T-cell (primary cell): ENCODE data around the gene TPSG1. TPM values are rescaled to one million over a fixed set of nuclear protein-coding genes. Genes with fewer than 3 reads are reported as not detected.

Experiments used
- ATAC-seq, 4 experiments: fragments of 200-7000 bp in 3 of 4; fragments of 150-1000 bp in 1 of 4; cut with Tn5 transposase; replicated peaks in 1 of 4; 1 replicate in 3 of 4; 2 replicates in 1 of 4; pipeline ENCODE4 v1.10.0; 2021; ENCODE audit warnings: moderate library complexity in 3 of 4, mild to moderate bottlenecking in 2 of 4, moderate number of reproducible peaks in 1 of 4
- CTCF ChIA-PET, 2 donors: fragments of 300-600 bp; sonication (Branson Sonifier 250); formaldehyde crosslinking; loops; one replicate each; lab custom pipeline; 2022; ENCODE audit warnings: antibody characterized with exemption in 2 of 2; lab: Charles Lee
- POLR2A ChIA-PET, 2 donors: fragments of 300-600 bp; sonication (Branson Sonifier 250); formaldehyde crosslinking; loops; one replicate each; lab custom pipeline; 2022; ENCODE audit warnings: antibody characterized with exemption in 2 of 2; lab: Charles Lee
- DNase-seq, 35 experiments: peaks; one replicate each; pipeline versions ENCODE4 v3.0.0 to v3.0.0-alpha.2; 2013 to 2023
- H3K27ac ChIP-seq: one replicate; pipeline ENCODE4 v1.5.1; 2013; ENCODE audit warnings: low read length
- H3K27me3 ChIP-seq, 2 experiments: replicated peaks in 1 of 2; 1 replicate in 1 of 2; 2 replicates in 1 of 2; pipeline versions ENCODE4 v1.6.1 to v1.7.0; 2013; ENCODE audit warnings: low read length in 1 of 2, mixed read lengths in 1 of 2; ENCODE audit not compliant: control insufficient read depth in 2 of 2, insufficient read depth in 2 of 2; ENCODE audit errors: extremely low read depth in 1 of 2
- H3K36me3 ChIP-seq, 2 donors: 1 replicate in 1 of 2; 2 replicates in 1 of 2; pipeline versions ENCODE4 v1.6.1 to v1.7.0; 2013; ENCODE audit warnings: low read length in 1 of 2; ENCODE audit not compliant: control insufficient read depth in 2 of 2, insufficient read depth in 1 of 2; ENCODE audit errors: extremely low read depth in 1 of 2
- H3K4me1 ChIP-seq, 2 experiments: 1 replicate in 1 of 2; 2 replicates in 1 of 2; pipeline versions ENCODE4 v1.6.1 to v1.7.0; 2013; ENCODE audit warnings: low read length in 2 of 2, mixed read lengths in 1 of 2; ENCODE audit not compliant: insufficient read depth in 2 of 2, control insufficient read depth in 1 of 2; ENCODE audit errors: extremely low read depth in 1 of 2
- H3K4me3 ChIP-seq, 2 donors: 1 replicate in 1 of 2; 2 replicates in 1 of 2; pipeline versions ENCODE4 v1.5.1 to v1.7.0; 2013; ENCODE audit warnings: mild to moderate bottlenecking in 2 of 2, low read length in 1 of 2, moderate library complexity in 1 of 2; ENCODE audit not compliant: control insufficient read depth in 1 of 2; ENCODE audit errors: extremely low read depth in 1 of 2
- H3K9me3 ChIP-seq: 2 replicates; pipeline ENCODE4 v1.7.0; 2013
- H3K27ac Mint-ChIP-seq, 2 donors: one replicate each; pipeline ENCODE4 v1.8.0; 2020 to 2021; ENCODE audit warnings: mild to moderate bottlenecking in 2 of 2, mixed read lengths in 2 of 2
- H3K27me3 Mint-ChIP-seq, 2 donors: one replicate each; pipeline ENCODE4 v1.8.0; 2021 to 2022; ENCODE audit warnings: mixed read lengths in 2 of 2
- H3K36me3 Mint-ChIP-seq: one replicate; pipeline ENCODE4 v1.8.0; 2021; ENCODE audit warnings: mixed read lengths
- H3K4me1 Mint-ChIP-seq, 3 donors: one replicate each; pipeline ENCODE4 v1.8.0; 2020 to 2022; ENCODE audit warnings: mixed read lengths in 3 of 3, mild to moderate bottlenecking in 1 of 3
- H3K4me3 Mint-ChIP-seq, 3 donors: one replicate each; pipeline ENCODE4 v1.8.0; 2020 to 2022; ENCODE audit warnings: mild to moderate bottlenecking in 3 of 3, mixed read lengths in 3 of 3, moderate library complexity in 3 of 3
- H3K9me3 Mint-ChIP-seq, 3 donors: one replicate each; pipeline ENCODE4 v1.8.0; 2020 to 2022; ENCODE audit warnings: mixed read lengths in 3 of 3
- WGBS: methylation state at CpG from one replicate; pipeline ENCODE4 v1.1.5; 2013; ENCODE audit warnings: missing lambda C conversion rate; ENCODE audit not compliant: insufficient coverage; 5-methylcytosine and 5-hydroxymethylcytosine counted together
- total RNA-seq, 35 experiments: library from RNA in 6 of 35; stranded (reverse) in 6 of 35; fragments of 120-200 nt in 1 of 35; gene quantifications; one replicate each; pipeline versions ENCODE4 v1.2.1 to v1.2.4 and lab custom pipeline; 2013 to 2026

Gene TPSG1
- total RNA-seq, 5 donors from 2014 or later (not counting 1 experiment from before 2014, with no cell fraction given): not detected

GRCh38 chr16:1212616-1213194, 12.4 kb downstream of the TPSG1 start:
- Histone ChIP-seq H3K4me3 (no peak overlapping the region), H3K9me3 (no peaks in the 10 kb centered on the region), H3K27ac (no peak overlapping the region), H3K36me3 (no peaks in the 10 kb centered on the region), H3K4me1 (peaks cover 0 to 16% of the 10 kb centered on the region in 2 experiments), H3K27me3 (peaks cover 0 to 10% of the 10 kb centered on the region in 2 experiments)
- Mint-ChIP-seq H3K36me3 (no peaks in the 10 kb centered on the region), H3K4me1 (peaks cover 0 to 7% (median 2%) of the 10 kb centered on the region in 3 donors), H3K4me3 (no peak overlapping the region), H3K27ac (no peak overlapping the region), H3K27me3 (no peaks in the 10 kb centered on the region), H3K9me3 (no peaks in the 10 kb centered on the region)
- WGBS: 90% methylated on average over 38 of the region's 40 CpGs
- POLR2A ChIA-PET: no interaction called here
- DNase-seq: no peak
- ATAC-seq: no peak
- CTCF ChIA-PET: no interaction called here

- Histone ChIP-seq H3K27me3 (peaks cover 0 to 10% of the 10 kb centered on the region in 2 experiments), H3K27ac (no peak overlapping the region), H3K4me3 (no peak overlapping the region), H3K9me3 (no peaks in the 10 kb centered on the region), H3K4me1 (peaks cover 0 to 20% of the 10 kb centered on the region in 2 experiments), H3K36me3 (no peaks in the 10 kb centered on the region)
- peaks cover 0 to 7% (median 2%) of the 10 kb centered on the region in 3 donors for H3K4me1 Mint-ChIP-seq
- no peak overlapping the region for H3K4me3 Mint-ChIP-seq
- no peaks in the 10 kb centered on the region for H3K36me3 Mint-ChIP-seq
- no peak overlapping the region for H3K27ac Mint-ChIP-seq
- DNase-seq: no peak
- no peak for ATAC-seq
- H3K9me3 Mint-ChIP-seq: no peaks in the 10 kb centered on the region
- POLR2A ChIA-PET: no interaction called here
- H3K27me3 Mint-ChIP-seq: no peaks in the 10 kb centered on the region
- WGBS: 84% methylated on average over 56 of the region's 65 CpGs
- CTCF ChIA-PET: no interaction called here
Observed at GRCh38 chr16:1211451-1212268, 13.4 kb downstream of the TPSG1 start.

GRCh38 chr16:1210461-1210860, 14.6 kb downstream of the TPSG1 start:
- Mint-ChIP-seq H3K27ac (no peak overlapping the region), H3K4me3 (no peak overlapping the region), H3K9me3 (no peaks in the 10 kb centered on the region), H3K36me3 (no peaks in the 10 kb centered on the region), H3K27me3 (no peaks in the 10 kb centered on the region), H3K4me1 (peaks cover 0 to 7% (median 2%) of the 10 kb centered on the region in 3 donors)
- 93% methylated on average over 11 of the region's 23 CpGs for WGBS
- ChIA-PET CTCF (no interaction called here), POLR2A (no interaction called here)
- ATAC-seq (no peak), DNase-seq (no peak)
- H3K36me3 ChIP-seq: no peaks in the 10 kb centered on the region
- peaks cover 0 to 20% of the 10 kb centered on the region in 2 experiments for H3K4me1 ChIP-seq
- no peak overlapping the region for H3K27ac ChIP-seq
- H3K9me3 ChIP-seq: no peaks in the 10 kb centered on the region
- peaks cover 0 to 7% of the 10 kb centered on the region in 2 experiments for H3K27me3 ChIP-seq
- no peak overlapping the region for H3K4me3 ChIP-seq

GRCh38 chr16:1209081-1209480, 16.0 kb downstream of the TPSG1 start:
- H3K27me3 Mint-ChIP-seq: no peaks in the 10 kb centered on the region
- H3K4me1 Mint-ChIP-seq: peaks cover 0 to 7% (median 2%) of the 10 kb centered on the region in 3 donors
- WGBS: 94% methylated on average over 38 of the region's 43 CpGs
- DNase-seq (no peak), ATAC-seq (no peak)
- Histone ChIP-seq H3K9me3 (no peaks in the 10 kb centered on the region), H3K27ac (no peak overlapping the region), H3K4me3 (no peak overlapping the region), H3K4me1 (peaks cover 0 to 20% of the 10 kb centered on the region in 2 experiments), H3K36me3 (no peaks in the 10 kb centered on the region), H3K27me3 (peaks cover 0 to 11% of the 10 kb centered on the region in 2 experiments)
- peak overlapping the region in 1 of 2 donors; percentile 11 for H3K27ac Mint-ChIP-seq
- ChIA-PET POLR2A (no interaction called here), CTCF (no interaction called here)
- no peaks in the 10 kb centered on the region for H3K9me3 Mint-ChIP-seq
- no peaks in the 10 kb centered on the region for H3K36me3 Mint-ChIP-seq
- no peak overlapping the region for H3K4me3 Mint-ChIP-seq

GRCh38 chr16:1208239-1208830, 16.7 kb downstream of the TPSG1 start:
- peak overlapping the region; percentile 88 to 89 for H3K27ac Mint-ChIP-seq
- H3K4me3 Mint-ChIP-seq: peak overlapping the region; percentile 62 to 68 (median 67)
- no peaks in the 10 kb centered on the region for H3K27me3 Mint-ChIP-seq
- 48% methylated on average over 12 of the region's 22 CpGs for WGBS
- POLR2A ChIA-PET: no interaction called here
- peaks cover 0 to 7% (median 2%) of the 10 kb centered on the region in 3 donors for H3K4me1 Mint-ChIP-seq
- DNase-seq (peak in 8 of 35 experiments; percentile 7 to 33 (median 14)), ATAC-seq (peak; percentile 69 to 82 (median 80))
- H3K36me3 ChIP-seq: no peaks in the 10 kb centered on the region
- H3K27me3 ChIP-seq: peaks cover 0 to 13% of the 10 kb centered on the region in 2 experiments
- H3K9me3 Mint-ChIP-seq: no peaks in the 10 kb centered on the region
- CTCF ChIA-PET: no interaction called here
- H3K9me3 ChIP-seq: no peaks in the 10 kb centered on the region
- H3K36me3 Mint-ChIP-seq: no peaks in the 10 kb centered on the region
- peak overlapping the region in 1 of 2 donors; percentile 27 for H3K4me3 ChIP-seq
- H3K27ac ChIP-seq: peak overlapping the region; percentile 9
- H3K4me1 ChIP-seq: peaks cover 0 to 20% of the 10 kb centered on the region in 2 experiments

- DNase-seq: peak in 23 of 35 experiments; percentile 9 to 46 (median 22)
- WGBS: 56% methylated on average over 5 of the region's 16 CpGs
Observed at GRCh38 chr16:1206786-1207185, 18.3 kb downstream of the TPSG1 start.

More at GRCh38 chr16:1206786-1207185, 18.3 kb downstream of the TPSG1 start:
- H3K27me3 Mint-ChIP-seq: no peaks in the 10 kb centered on the region
- ChIA-PET CTCF (no interaction called here), POLR2A (no interaction called here)
- Histone ChIP-seq H3K4me3 (peak overlapping the region in 1 of 2 donors; percentile 37), H3K27ac (no peak overlapping the region), H3K4me1 (peaks cover 0 to 20% of the 10 kb centered on the region in 2 experiments), H3K36me3 (no peaks in the 10 kb centered on the region), H3K9me3 (no peaks in the 10 kb centered on the region), H3K27me3 (peaks cover 0 to 13% of the 10 kb centered on the region in 2 experiments)
- no peaks in the 10 kb centered on the region for H3K9me3 Mint-ChIP-seq
- ATAC-seq: peak; percentile 28 to 71 (median 40)
- H3K36me3 Mint-ChIP-seq: no peaks in the 10 kb centered on the region
- peaks cover 0 to 7% (median 2%) of the 10 kb centered on the region in 3 donors for H3K4me1 Mint-ChIP-seq
- H3K27ac Mint-ChIP-seq: peak overlapping the region in 1 of 2 donors; percentile 23
- peak overlapping the region; percentile 21 to 67 (median 54) for H3K4me3 Mint-ChIP-seq
